Fibroblast of lung (primary cell): ENCODE results near the gene CCDC187. TPM values are rescaled to one million over a fixed set of nuclear protein-coding genes. Genes with fewer than 3 reads are reported as not detected.

Experiments used
- DNase-seq, 2 donors: peaks; one replicate each; pipeline versions ENCODE4 v3.0.0 to v3.0.0-alpha.2; 2010; ENCODE audit warnings: low read depth in 2 of 2
- H2AFZ ChIP-seq: 2 replicates; pipeline ENCODE4 v1.5.1; 2012; ENCODE audit warnings: low read length, control low read depth, inconsistent platforms
- H3K27ac ChIP-seq: 2 replicates; pipeline ENCODE4 v1.5.1; 2011; ENCODE audit warnings: low read length, control low read depth; ENCODE audit not compliant: insufficient read depth
- H3K27me3 ChIP-seq: 2 replicates; pipeline ENCODE4 v1.5.1; 2011; ENCODE audit warnings: mild to moderate bottlenecking, low read length; ENCODE audit not compliant: control insufficient read depth, insufficient read depth
- H3K36me3 ChIP-seq: 2 replicates; pipeline ENCODE4 v1.5.1; 2011; ENCODE audit warnings: low read length; ENCODE audit not compliant: control insufficient read depth, insufficient read depth
- H3K4me1 ChIP-seq: 2 replicates; pipeline ENCODE4 v1.5.1; 2011; ENCODE audit warnings: low read length; ENCODE audit not compliant: control insufficient read depth, insufficient read depth; ENCODE audit errors: extremely low read depth
- H3K4me2 ChIP-seq: 2 replicates; pipeline ENCODE4 v1.5.1; 2011; ENCODE audit warnings: low read length, control low read depth; ENCODE audit not compliant: insufficient read depth; ENCODE audit errors: extremely low read depth
- H3K4me3 ChIP-seq, 4 experiments: fragments of 200-600 bp in 1 of 4; sonication (generic) in 1 of 4; replicated peaks in 1 of 4; 2 replicates each; pipeline ENCODE4 v1.5.1; 2011 to 2016; ENCODE audit warnings: low read length in 4 of 4, low read depth in 3 of 4, mild to moderate bottlenecking in 3 of 4, control low read depth in 2 of 4, inconsistent platforms in 1 of 4, mixed read lengths in 1 of 4; ENCODE audit not compliant: insufficient read depth in 1 of 4; ENCODE audit errors: control extremely low read depth in 1 of 4
- H3K79me2 ChIP-seq: 2 replicates; pipeline ENCODE4 v1.5.1; 2012; ENCODE audit warnings: mild to moderate bottlenecking, low read length, inconsistent platforms; ENCODE audit not compliant: control insufficient read depth, insufficient read depth
- H3K9ac ChIP-seq: 2 replicates; pipeline ENCODE4 v1.5.1; 2011; ENCODE audit warnings: mild to moderate bottlenecking, low read length, control low read depth; ENCODE audit not compliant: insufficient read depth
- H3K9me3 ChIP-seq: 2 replicates; pipeline ENCODE4 v1.5.1; 2012; ENCODE audit warnings: low read depth, low read length; ENCODE audit not compliant: control insufficient read depth, insufficient read depth
- H4K20me1 ChIP-seq: 2 replicates; pipeline ENCODE4 v1.5.1; 2011; ENCODE audit warnings: low read length; ENCODE audit not compliant: control insufficient read depth, insufficient read depth; ENCODE audit errors: extremely low read depth
- CTCF ChIP-seq, 2 donors: IDR thresholded peaks in 1 of 2; conservative IDR thresholded peaks in 1 of 2; 1 replicate in 1 of 2; 2 replicates in 1 of 2; pipeline ENCODE4 v1.5.1; 2011 to 2012; ENCODE audit warnings: low read length in 2 of 2, control low read depth in 1 of 2, inconsistent platforms in 1 of 2, low read depth in 1 of 2, mild to moderate bottlenecking in 1 of 2
- EZH2 ChIP-seq: IDR thresholded peaks from 2 replicates; pipeline ENCODE4 v1.5.1; 2012; ENCODE audit warnings: low read length, control low read depth, mild to moderate bottlenecking; ENCODE audit errors: missing control alignments
- polyA plus RNA-seq, 2 donors: library from polyadenylated mRNA; depleted of rRNA in 1 of 2; stranded (reverse) in 1 of 2; unstranded in 1 of 2; fragments of >200 nt; gene quantifications; 2 replicates each; pipeline ENCODE4 v1.2.1, GENCODE V29; 2011 to 2012; ENCODE audit warnings: missing spikeins in 1 of 2
- total RNA-seq: library from RNA; depleted of rRNA; stranded (reverse); fragments of >200 nt; gene quantifications from 2 replicates; pipeline ENCODE4 v1.2.1, GENCODE V29; 2014

The CCDC187 gene
- total and polyA plus RNA-seq, 2 donors (not counting 1 experiment from before 2014, with no cell fraction given) = not detected

- H3K79me2 ChIP-seq = no peaks in the 10 kb centered on the region
- no peak overlapping the region for H3K9ac ChIP-seq
- H3K36me3 ChIP-seq = no peaks in the 10 kb centered on the region
- no peak overlapping the region for H3K4me2 ChIP-seq
- H3K4me3 ChIP-seq = no peak overlapping the region
- peaks cover 25% of the 10 kb centered on the region for H3K27me3 ChIP-seq
- no peaks in the 10 kb centered on the region for H3K9me3 ChIP-seq
- DNase-seq = no peak
- no peaks in the 10 kb centered on the region for H3K4me1 ChIP-seq
- H3K27ac ChIP-seq = no peak overlapping the region
- H2AFZ ChIP-seq = no peak overlapping the region
- TF ChIP-seq EZH2 (no peak), CTCF (conservative IDR thresholded peaks at IDR 0.05 in 1 of 2, IDR thresholded peaks at IDR 0.05 in 1 of 2; ENCODE audit: low read depth in 1 of 2, low read length in 2 of 2) (no peak)
- peaks cover 1% of the 10 kb centered on the region for H4K20me1 ChIP-seq
These were observed 27.2 kb downstream of the CCDC187 start for GRCh38 chr9:136276716-136277115.

GRCh38 chr9:136275655-136276429, 28.1 kb downstream of the CCDC187 start:
- Histone ChIP-seq H3K9ac (no peak overlapping the region), H3K27ac (no peak overlapping the region)
- TF ChIP-seq EZH2 = no peak
- no peak for TF ChIP-seq CTCF (conservative IDR thresholded peaks at IDR 0.05 in 1 of 2, IDR thresholded peaks at IDR 0.05 in 1 of 2; ENCODE audit: low read depth in 1 of 2, low read length in 2 of 2)

GRCh38 chr9:136274786-136275654, 28.9 kb downstream of the CCDC187 start:
- H3K79me2 ChIP-seq = no peaks in the 10 kb centered on the region
- H3K27me3 ChIP-seq = peaks cover 25% of the 10 kb centered on the region
- no peak overlapping the region for H3K9ac ChIP-seq
- H3K4me2 ChIP-seq = no peak overlapping the region
- H3K36me3 ChIP-seq = no peaks in the 10 kb centered on the region
- no peak overlapping the region for H3K4me3 ChIP-seq
- H4K20me1 ChIP-seq = peaks cover 1% of the 10 kb centered on the region
- DNase-seq = no peak
- H2AFZ ChIP-seq = no peak overlapping the region
- no peaks in the 10 kb centered on the region for H3K4me1 ChIP-seq
- TF ChIP-seq CTCF (conservative IDR thresholded peaks at IDR 0.05 in 1 of 2, IDR thresholded peaks at IDR 0.05 in 1 of 2; ENCODE audit: low read depth in 1 of 2, low read length in 2 of 2) (no peak), EZH2 (no peak)
- no peaks in the 10 kb centered on the region for H3K9me3 ChIP-seq
- no peak overlapping the region for H3K27ac ChIP-seq

More at GRCh38 chr9:136275655-136276429, 28.1 kb downstream of the CCDC187 start:
- no peaks in the 10 kb centered on the region for H3K36me3 ChIP-seq
- no peak overlapping the region for H2AFZ ChIP-seq
- no peak overlapping the region for H3K4me2 ChIP-seq
- no peaks in the 10 kb centered on the region for H3K4me1 ChIP-seq
- peaks cover 1% of the 10 kb centered on the region for H4K20me1 ChIP-seq
- peaks cover 25% of the 10 kb centered on the region for H3K27me3 ChIP-seq
- no peaks in the 10 kb centered on the region for H3K9me3 ChIP-seq
- H3K4me3 ChIP-seq = no peak overlapping the region
- no peaks in the 10 kb centered on the region for H3K79me2 ChIP-seq
- no peak for DNase-seq
